IMR-90 (cell line): ENCODE measurements around the gene PCBP3. TPM values are rescaled to one million over a fixed set of nuclear protein-coding genes. Genes with fewer than 3 reads are reported as not detected.

Experiments used
- ATAC-seq: fragments of 200-7000 bp; cut with Tn5 transposase; 2 replicates; pipeline ENCODE4 v1.9.1; 2020; ENCODE audit warnings: low read depth, mild to moderate bottlenecking, moderate library complexity
- BruUV-seq: library from RNA; stranded (reverse); fragments of 400-500 nt; replicated peaks from 2 replicates; lab custom pipeline; 2021; lab: Mats Ljungman, UMichigan
- CTCF ChIA-PET: fragments of 300-600 bp; formaldehyde crosslinking; extraction: SDS; loops from one replicate; lab custom pipeline; 2021; ENCODE audit warnings: antibody characterized with exemption; lab: Yijun Ruan, JAX
- POLR2A ChIA-PET: fragments of 300-600 bp; sonication (Branson Sonifier 250); formaldehyde crosslinking; loops from one replicate; lab custom pipeline; 2022; ENCODE audit warnings: antibody characterized with exemption; ENCODE audit not compliant: unreplicated experiment; lab: Charles Lee
- DNase-seq: peaks from one replicate; pipeline ENCODE4 v3.0.0; 2013
- H2AFZ ChIP-seq: replicated peaks from 2 replicates; pipeline ENCODE3; 2013; ENCODE audit warnings: low read length, mild to moderate bottlenecking; ENCODE audit not compliant: poor library complexity
- H2AK5ac ChIP-seq: 2 replicates; pipeline ENCODE4 v1.6.1; 2013; ENCODE audit warnings: low read depth, low read length, inconsistent platforms
- H2AK9ac ChIP-seq: replicated peaks from 2 replicates; pipeline ENCODE3; 2013; ENCODE audit warnings: mild to moderate bottlenecking, low read depth, low read length, moderate library complexity; ENCODE audit not compliant: poor library complexity
- H2BK120ac ChIP-seq: 2 replicates; pipeline ENCODE4 v1.6.1; 2013; ENCODE audit warnings: low read depth, low read length, inconsistent platforms
- H2BK15ac ChIP-seq: 3 replicates; pipeline ENCODE4 v1.6.1; 2013; ENCODE audit warnings: low read depth, low read length, inconsistent platforms
- H2BK20ac ChIP-seq: 2 replicates; pipeline ENCODE4 v1.6.1; 2013; ENCODE audit warnings: low read depth, mild to moderate bottlenecking, inconsistent platforms, low read length, moderate library complexity
- H2BK5ac ChIP-seq: 2 replicates; pipeline ENCODE4 v1.6.1; 2013; ENCODE audit warnings: mild to moderate bottlenecking, low read depth, low read length, inconsistent platforms; ENCODE audit not compliant: poor library complexity, severe bottlenecking
- H3K14ac ChIP-seq: replicated peaks from 2 replicates; pipeline ENCODE4 v1.6.1; 2013; ENCODE audit warnings: low read depth, low read length, inconsistent platforms
- H3K18ac ChIP-seq: 2 replicates; pipeline ENCODE4 v1.6.1; 2013; ENCODE audit warnings: low read depth, low read length, control low read depth
- H3K23ac ChIP-seq: 2 replicates; pipeline ENCODE4 v1.6.1; 2013; ENCODE audit warnings: low read depth, low read length, inconsistent platforms
- H3K27ac ChIP-seq: 2 replicates; pipeline ENCODE4 v1.5.1; 2013; ENCODE audit warnings: mild to moderate bottlenecking, control low read depth, low read length; ENCODE audit not compliant: insufficient read depth
- H3K27me3 ChIP-seq: 2 replicates; pipeline ENCODE4 v1.6.1; 2013; ENCODE audit warnings: low read length; ENCODE audit not compliant: control insufficient read depth, insufficient read depth
- H3K36me3 ChIP-seq: 2 replicates; pipeline ENCODE4 v1.6.1; 2013; ENCODE audit warnings: low read length, mixed read lengths; ENCODE audit not compliant: control insufficient read depth, insufficient read depth
- H3K4ac ChIP-seq: 2 replicates; pipeline ENCODE4 v1.6.1; 2013; ENCODE audit warnings: low read depth, low read length, inconsistent platforms
- H3K4me1 ChIP-seq: 2 replicates; pipeline ENCODE4 v1.6.1; 2013; ENCODE audit warnings: low read length, mixed read lengths; ENCODE audit not compliant: control insufficient read depth, insufficient read depth
- H3K4me2 ChIP-seq: 2 replicates; pipeline ENCODE4 v1.6.1; 2013; ENCODE audit warnings: low read depth, mild to moderate bottlenecking, control low read depth, low read length, moderate library complexity
- H3K4me3 ChIP-seq: 2 replicates; pipeline ENCODE4 v1.5.1; 2013; ENCODE audit warnings: low read depth, mild to moderate bottlenecking, control low read depth, low read length, moderate library complexity; ENCODE audit not compliant: insufficient read depth
- H3K56ac ChIP-seq: 2 replicates; pipeline ENCODE4 v1.6.1; 2013; ENCODE audit warnings: low read length, inconsistent platforms; ENCODE audit not compliant: insufficient read depth; ENCODE audit errors: extremely low read depth
- H3K79me1 ChIP-seq, 2 experiments: 2 replicates each; pipeline ENCODE4 v1.6.1; 2013; ENCODE audit warnings: low read length in 2 of 2, inconsistent platforms in 1 of 2, low read depth in 1 of 2
- H3K9ac ChIP-seq: 2 replicates; pipeline ENCODE4 v1.6.1; 2013; ENCODE audit warnings: low read depth, low read length, control low read depth
- H3K9me1 ChIP-seq: 2 replicates; pipeline ENCODE4 v1.6.1; 2013; ENCODE audit warnings: low read length, inconsistent platforms; ENCODE audit not compliant: insufficient read depth
- H3K9me3 ChIP-seq: 2 replicates; pipeline ENCODE4 v1.6.1; 2013; ENCODE audit warnings: low read length; ENCODE audit not compliant: control insufficient read depth, insufficient read depth
- H4K20me1 ChIP-seq: 2 replicates; pipeline ENCODE4 v1.6.1; 2013; ENCODE audit warnings: low read length, inconsistent platforms; ENCODE audit not compliant: insufficient read depth
- H4K5ac ChIP-seq: 2 replicates; pipeline ENCODE4 v1.6.1; 2013; ENCODE audit warnings: mild to moderate bottlenecking, low read depth, low read length, control low read depth
- H4K8ac ChIP-seq, 2 experiments: 2 replicates each; pipeline ENCODE4 v1.6.1; 2013; ENCODE audit warnings: low read depth in 2 of 2, low read length in 2 of 2, control low read depth in 1 of 2, inconsistent platforms in 1 of 2
- H4K91ac ChIP-seq: 2 replicates; pipeline ENCODE4 v1.6.1; 2013; ENCODE audit warnings: low read depth, low read length, inconsistent platforms; ENCODE audit not compliant: insufficient read depth
- CEBPB ChIP-seq: IDR thresholded peaks from 2 replicates; pipeline ENCODE4 v1.6.1; 2012; ENCODE audit warnings: low read depth, low read length, improper control_type of control experiment
- CHD1 ChIP-seq: IDR thresholded peaks from 2 replicates; pipeline ENCODE4 v1.6.1; 2012; ENCODE audit warnings: low read depth, low read length, improper control_type of control experiment
- CTCF ChIP-seq: conservative IDR thresholded peaks from 2 replicates; pipeline ENCODE4 v1.5.1; 2012; ENCODE audit warnings: mild to moderate bottlenecking, low read depth, low read length, improper control_type of control experiment
- ELK1 ChIP-seq: fragments of 150-350 bp; IDR thresholded peaks from 2 replicates; pipeline ENCODE4 v1.6.1; 2016; ENCODE audit warnings: low read depth, mild to moderate bottlenecking, low read length, moderate library complexity, borderline replicate concordance
- FOS ChIP-seq: fragments of 150-350 bp; IDR thresholded peaks from 2 replicates; pipeline ENCODE4 v1.6.1; 2016; ENCODE audit warnings: low read depth, low read length
- MAFK ChIP-seq: IDR thresholded peaks from 2 replicates; pipeline ENCODE4 v1.6.1; 2012; ENCODE audit warnings: low read depth, low read length, improper control_type of control experiment
- MAZ ChIP-seq: IDR thresholded peaks from 2 replicates; pipeline ENCODE4 v1.6.1; 2012; ENCODE audit warnings: low read depth, mild to moderate bottlenecking, low read length, improper control_type of control experiment, moderate library complexity, borderline replicate concordance
- MXI1 ChIP-seq: IDR thresholded peaks from 2 replicates; pipeline ENCODE4 v1.6.1; 2012; ENCODE audit warnings: low read depth, mild to moderate bottlenecking, low read length, moderate library complexity, borderline replicate concordance
- NFE2L2 ChIP-seq: fragments of 150-350 bp; IDR thresholded peaks from 2 replicates; pipeline ENCODE4 v1.6.1; 2016; ENCODE audit warnings: low read depth, mild to moderate bottlenecking, low read length
- POLR2A ChIP-seq: IDR thresholded peaks from 2 replicates; pipeline ENCODE4 v1.6.1; 2012; ENCODE audit warnings: mild to moderate bottlenecking, low read depth, low read length
- RCOR1 ChIP-seq: IDR thresholded peaks from 2 replicates; pipeline ENCODE4 v1.6.1; 2012; ENCODE audit warnings: mild to moderate bottlenecking, low read length, improper control_type of control experiment; ENCODE audit not compliant: insufficient replicate concordance
- RFX5 ChIP-seq: IDR thresholded peaks from 2 replicates; pipeline ENCODE4 v1.8.0; 2012; ENCODE audit warnings: low read depth, mild to moderate bottlenecking, low read length, moderate library complexity
- SMC3 ChIP-seq: fragments of 150-350 bp; IDR thresholded peaks from 2 replicates; pipeline ENCODE4 v1.6.1; 2016; ENCODE audit warnings: low read depth, mild to moderate bottlenecking, antibody characterized with exemption, low read length, moderate library complexity
- WGBS, 2 experiments: methylation state at CpG; one replicate each; pipeline versions ENCODE4 v1.1.5 to v1.1.7; 2013; ENCODE audit warnings: missing lambda C conversion rate in 2 of 2; ENCODE audit not compliant: insufficient read length in 1 of 2; ENCODE audit errors: extremely low coverage in 2 of 2; 5-methylcytosine and 5-hydroxymethylcytosine counted together
- dilution Hi-C: fragments of 300-500 bp; cut with HindIII; formaldehyde crosslinking; loops from one replicate; pipeline ENCODE4 v1.14.3; 2018; ENCODE audit warnings: low sequenced_read_pairs; ENCODE audit not compliant: unreplicated experiment
- in situ Hi-C: fragments of 300-500 bp; cut with MboI; formaldehyde crosslinking; loops from 3 replicates; pipeline ENCODE4 v1.14.3; 2019; ENCODE audit warnings: low sequenced_read_pairs, inconsistent platforms, mixed read lengths
- intact Hi-C: fragments of 100-400 bp; cut with micrococcal nuclease; formaldehyde crosslinking; loops from 2 replicates; pipeline ENCODE4 v1.10.0; 2022
- polyA plus RNA-seq, 3 experiments: library from polyadenylated mRNA; depleted of rRNA; stranded (reverse); fragments of >200 nt; gene quantifications; 2 replicates each; pipeline ENCODE4 v1.2.3, GENCODE V29; 2012; ENCODE audit warnings: low replicate concordance in 1 of 3
- total RNA-seq: library from RNA; depleted of rRNA; stranded (reverse); fragments of >200 nt; gene quantifications from 2 replicates; pipeline ENCODE4 v1.2.3, GENCODE V29; 2012
- TF ChIP-seq, protein P1 (sequence below): fragments of 150-350 bp; IDR thresholded peaks from 2 replicates; pipeline ENCODE4 v1.6.1; 2017; ENCODE audit warnings: mild to moderate bottlenecking, antibody characterized with exemption, low read length, low read depth

The PCBP3 gene
- total and polyA plus RNA-seq, 2 of the 4 experiments (the other 2 are of a cell fraction), result 2.9 to 3.9 TPM

DNA sequence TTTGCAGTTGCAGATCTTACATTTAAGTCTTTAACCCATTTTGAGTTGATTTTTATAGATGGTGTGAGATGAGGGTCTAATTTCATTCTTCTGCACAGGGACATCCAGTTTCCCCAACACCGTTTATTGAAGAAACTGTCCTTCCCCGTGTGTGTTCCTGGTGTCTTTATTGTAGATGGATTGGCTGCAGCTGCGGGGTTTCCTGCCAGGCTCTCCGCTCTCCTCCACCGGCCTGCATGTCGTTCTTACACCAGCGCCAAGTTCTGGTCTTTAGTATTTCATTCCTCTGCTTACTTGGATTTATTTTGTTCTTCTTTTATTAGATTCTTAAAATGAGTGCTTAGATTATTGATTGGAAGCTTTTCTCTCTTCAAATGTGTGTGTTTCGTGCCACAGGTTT lies 239.1 kb downstream of the PCBP3 start:
- Histone ChIP-seq H3K27me3 (no peaks in the 10 kb centered on the region), H2AK5ac (no peak overlapping the region), H4K91ac (no peak overlapping the region), H3K14ac (no peak overlapping the region), H4K5ac (no peak overlapping the region), H3K4me2 (no peak overlapping the region), H3K9ac (no peak overlapping the region), H3K4me3 (no peak overlapping the region), H3K56ac (no peak overlapping the region), H2BK20ac (no peak overlapping the region), H3K79me1 (no peaks in the 10 kb centered on the region), H3K18ac (no peak overlapping the region), H3K36me3 (no peaks in the 10 kb centered on the region), H3K9me1 (no peaks in the 10 kb centered on the region), H2BK5ac (no peak overlapping the region), H4K8ac (no peak overlapping the region), H3K27ac (no peak overlapping the region), H4K20me1 (no peaks in the 10 kb centered on the region), H3K23ac (no peak overlapping the region), H2BK120ac (no peak overlapping the region), H3K4ac (no peak overlapping the region), H2BK15ac (no peak overlapping the region), H2AFZ (no peak overlapping the region), H2AK9ac (no peak overlapping the region), H3K9me3 (no peaks in the 10 kb centered on the region), H3K4me1 (peaks cover 18% of the 10 kb centered on the region)
- POLR2A ChIA-PET, result no interaction called here
- intact Hi-C loops (loop anchor here (5.0 kb wide), 2 partner anchors 40 to 60 kb away; no protein-coding TSS in a partner anchor), in situ Hi-C loops (no loop called here), dilution Hi-C loops (no loop called here)
- no CpG with 5 or more reads among the region's 8 CpGs for WGBS, 2 experiments
- ATAC-seq (no peak), DNase-seq (no peak)
- TF ChIP-seq MXI1, result no peak
- no peak for TF ChIP-seq CEBPB
- TF ChIP-seq, protein P1, sequence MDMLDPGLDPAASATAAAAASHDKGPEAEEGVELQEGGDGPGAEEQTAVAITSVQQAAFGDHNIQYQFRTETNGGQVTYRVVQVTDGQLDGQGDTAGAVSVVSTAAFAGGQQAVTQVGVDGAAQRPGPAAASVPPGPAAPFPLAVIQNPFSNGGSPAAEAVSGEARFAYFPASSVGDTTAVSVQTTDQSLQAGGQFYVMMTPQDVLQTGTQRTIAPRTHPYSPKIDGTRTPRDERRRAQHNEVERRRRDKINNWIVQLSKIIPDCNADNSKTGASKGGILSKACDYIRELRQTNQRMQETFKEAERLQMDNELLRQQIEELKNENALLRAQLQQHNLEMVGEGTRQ, result no peak
- TF ChIP-seq POLR2A, result no peak
- no peak for TF ChIP-seq CHD1
- no peak for TF ChIP-seq FOS
- no peak for TF ChIP-seq RCOR1
- no peak for TF ChIP-seq RFX5
- TF ChIP-seq NFE2L2, result no peak
- TF ChIP-seq MAZ, result no peak
- TF ChIP-seq SMC3, result no peak
- TF ChIP-seq MAFK, result no peak
- no peak for TF ChIP-seq ELK1
- no peak for TF ChIP-seq CTCF
- CTCF ChIA-PET, result no interaction called here
- no TSS peak for BruUV-seq
